Tongue (tissue), 2 donors: ENCODE data around the gene PRIMA1. TPM values are rescaled to one million over a fixed set of nuclear protein-coding genes. Genes with fewer than 3 reads are reported as not detected.

Source experiments
- DNase-seq: peaks from one replicate; pipeline ENCODE4 v3.0.0-alpha.2; 2015
- total RNA-seq: library from RNA; depleted of rRNA; stranded (reverse); fragments of >200 nt; gene quantifications from one replicate; pipeline ENCODE4 v1.2.3, GENCODE V29; 2014

The PRIMA1 gene
- total RNA-seq, 1 donor from 2014 or later = 2.4 TPM

GRCh38 chr14:93712079-93712837 is 76.0 kb downstream of the PRIMA1 start:
- no peak for DNase-seq

- no peak for DNase-seq
Observed at GRCh38 chr14:93709249-93709648, 79.0 kb downstream of the PRIMA1 start.

GRCh38 chr14:93708800-93709199 is 79.5 kb downstream of the PRIMA1 start:
- DNase-seq = no peak

- DNase-seq = no peak
Observed at GRCh38 chr14:93708311-93708734, 80.0 kb downstream of the PRIMA1 start.

GRCh38 chr14:93707475-93707874 is 80.8 kb downstream of the PRIMA1 start:
- DNase-seq = no peak

- DNase-seq = no peak
Observed at GRCh38 chr14:93706360-93706955, 81.8 kb downstream of the PRIMA1 start.

GRCh38 chr14:93705513-93706156 is 82.7 kb downstream of the PRIMA1 start:
- no peak for DNase-seq

GRCh38 chr14:93703941-93704340 is 84.3 kb downstream of the PRIMA1 start:
- no peak for DNase-seq

GRCh38 chr14:93702946-93703345 is 85.3 kb downstream of the PRIMA1 start:
- DNase-seq = no peak

GRCh38 chr14:93701562-93701961 is 86.7 kb downstream of the PRIMA1 start:
- DNase-seq = no peak

GRCh38 chr14:93700928-93701327 is 87.4 kb downstream of the PRIMA1 start:
- no peak for DNase-seq

- DNase-seq = no peak
Observed at GRCh38 chr14:93693914-93694313, 94.4 kb downstream of the PRIMA1 start.

- no peak for DNase-seq
Observed at GRCh38 chr14:93691042-93691780, 97.1 kb downstream of the PRIMA1 start.

GRCh38 chr14:93690146-93690545 is 98.1 kb downstream of the PRIMA1 start:
- DNase-seq = no peak

GRCh38 chr14:93688820-93689219 is 99.5 kb downstream of the PRIMA1 start:
- DNase-seq = no peak

- no peak for DNase-seq
Observed at GRCh38 chr14:93688239-93688666, 100.0 kb downstream of the PRIMA1 start.

- DNase-seq = no peak
Observed at GRCh38 chr14:93686268-93686667, 102.0 kb downstream of the PRIMA1 start.

- no peak for DNase-seq
Observed at GRCh38 chr14:93685121-93685895, 103.0 kb downstream of the PRIMA1 start.

- peak; percentile 58 for DNase-seq
Observed at GRCh38 chr14:93683226-93683625, 105.1 kb downstream of the PRIMA1 start.

GRCh38 chr14:93682459-93682858 is 105.8 kb downstream of the PRIMA1 start:
- no peak for DNase-seq

GRCh38 chr14:93676416-93676958 is 111.8 kb downstream of the PRIMA1 start:
- DNase-seq = no peak

GRCh38 chr14:93675651-93676050 is 112.6 kb downstream of the PRIMA1 start:
- DNase-seq = no peak
